Measurements from ENCODE around the gene ANHX. TPM values are rescaled to one million over a fixed set of nuclear protein-coding genes. Genes with fewer than 3 reads are reported as not detected.
"Not testable (repeated sequence)": the region's sequence is repeated elsewhere in the genome, so short reads cannot be mapped to it uniquely, and the experiment has no call there.

Gene ANHX
- polyA plus RNA-seq: not detected
- long read RNA-seq, donor 1: 0 reads
- long read RNA-seq, donor 2: 0 reads
- long read RNA-seq, donor 3: 0 reads
- long read RNA-seq, donor 4: 0 reads
- long read RNA-seq, donor 5: 0 reads
- long read RNA-seq, donor 6: 0 reads
- long read RNA-seq, donor 7: 0 reads
- long read RNA-seq, donor 8: 0 reads
- long read RNA-seq, donor 9: 0 reads
- long read RNA-seq, donor 10: 0 reads
- long read RNA-seq, donor 11: 0 reads

GRCh38 chr12:133235401-133236112 is at the start of gene ANHX:
Gene ANHX (minus strand): TSS chr12:133235877. CDS start chr12:133234356, 1,521 bp downstream.
- H3K4me3 ChIP-seq (ENCODE audit: low read length): no peak within 1 kb of the TSS
- H3K9me3 ChIP-seq (ENCODE audit: control insufficient read depth, low read depth, low read length): peaks cover 43% of the 10 kb centered on the region
- H3K27me3 ChIP-seq (ENCODE audit: control insufficient read depth, insufficient read depth, low read length): no peaks in the 10 kb centered on the region
- no CpG with 5 or more reads among the region's 61 CpGs for WGBS (ENCODE audit: insufficient coverage, low lambda C conversion rate)
- H3K36me3 ChIP-seq (ENCODE audit: control insufficient read depth, insufficient read depth, low read length): no peaks in the 10 kb centered on the region
- no peak within 1 kb of the TSS for H3K27ac ChIP-seq (ENCODE audit: low read length)
- H3K4me1 ChIP-seq (ENCODE audit: control insufficient read depth, insufficient read depth, low read length): no peaks in the 10 kb centered on the region
- no peak for DNase-seq

GRCh38 chr12:133264668-133265067 is 29.0 kb upstream of the ANHX start:
- not testable (repeated sequence) for H3K27me3 ChIP-seq (ENCODE audit: control insufficient read depth, insufficient read depth, low read length); H3K9me3 ChIP-seq (ENCODE audit: control insufficient read depth, low read depth, low read length); H3K27ac ChIP-seq (ENCODE audit: low read length); H3K4me3 ChIP-seq (ENCODE audit: low read length); DNase-seq; H3K4me1 ChIP-seq (ENCODE audit: control insufficient read depth, insufficient read depth, low read length); H3K36me3 ChIP-seq (ENCODE audit: control insufficient read depth, insufficient read depth, low read length)
- no CpG with 5 or more reads among the region's 11 CpGs for WGBS (ENCODE audit: insufficient coverage, low lambda C conversion rate)

- Histone ChIP-seq H3K27me3 (ENCODE audit: control insufficient read depth, insufficient read depth, low read length) (no peaks in the 10 kb centered on the region), H3K9me3 (ENCODE audit: control insufficient read depth, low read depth, low read length) (no peaks in the 10 kb centered on the region), H3K4me3 (ENCODE audit: low read length) (no peak overlapping the region), H3K27ac (ENCODE audit: low read length) (no peak overlapping the region), H3K36me3 (ENCODE audit: control insufficient read depth, insufficient read depth, low read length) (no peaks in the 10 kb centered on the region), H3K4me1 (ENCODE audit: control insufficient read depth, insufficient read depth, low read length) (no peaks in the 10 kb centered on the region)
- no CpG with 5 or more reads among the region's 33 CpGs for WGBS (ENCODE audit: insufficient coverage, low lambda C conversion rate)
- no peak for DNase-seq
Observed at GRCh38 chr12:133264173-133264572, 28.5 kb upstream of the ANHX start.

GRCh38 chr12:133256321-133256720 is 20.6 kb upstream of the ANHX start:
- H3K9me3 ChIP-seq (ENCODE audit: control insufficient read depth, low read depth, low read length): no peaks in the 10 kb centered on the region
- no peak overlapping the region for H3K27ac ChIP-seq (ENCODE audit: low read length)
- no CpG with 5 or more reads among the region's 1 CpG for WGBS (ENCODE audit: insufficient coverage, low lambda C conversion rate)
- DNase-seq: no peak
- H3K4me1 ChIP-seq (ENCODE audit: control insufficient read depth, insufficient read depth, low read length): no peaks in the 10 kb centered on the region
- H3K27me3 ChIP-seq (ENCODE audit: control insufficient read depth, insufficient read depth, low read length): no peaks in the 10 kb centered on the region
- H3K36me3 ChIP-seq (ENCODE audit: control insufficient read depth, insufficient read depth, low read length): no peaks in the 10 kb centered on the region
- H3K4me3 ChIP-seq (ENCODE audit: low read length): no peak overlapping the region

- not testable (repeated sequence) for H3K4me3 ChIP-seq (ENCODE audit: low read length); H3K36me3 ChIP-seq (ENCODE audit: control insufficient read depth, insufficient read depth, low read length); DNase-seq; H3K4me1 ChIP-seq (ENCODE audit: control insufficient read depth, insufficient read depth, low read length); H3K27ac ChIP-seq (ENCODE audit: low read length); H3K9me3 ChIP-seq (ENCODE audit: control insufficient read depth, low read depth, low read length); H3K27me3 ChIP-seq (ENCODE audit: control insufficient read depth, insufficient read depth, low read length)
- no CpG with 5 or more reads among the region's 1 CpG for WGBS (ENCODE audit: insufficient coverage, low lambda C conversion rate)
Observed at GRCh38 chr12:133255833-133256232, 20.2 kb upstream of the ANHX start.

- H3K9me3 ChIP-seq (ENCODE audit: control insufficient read depth, low read depth, low read length): no peaks in the 10 kb centered on the region
- no peak overlapping the region for H3K4me3 ChIP-seq (ENCODE audit: low read length)
- 80% methylated on average over 1 of the region's 6 CpGs for WGBS (ENCODE audit: insufficient coverage, low lambda C conversion rate)
- H3K27me3 ChIP-seq (ENCODE audit: control insufficient read depth, insufficient read depth, low read length): no peaks in the 10 kb centered on the region
- H3K27ac ChIP-seq (ENCODE audit: low read length): no peak overlapping the region
- no peaks in the 10 kb centered on the region for H3K36me3 ChIP-seq (ENCODE audit: control insufficient read depth, insufficient read depth, low read length)
- H3K4me1 ChIP-seq (ENCODE audit: control insufficient read depth, insufficient read depth, low read length): no peaks in the 10 kb centered on the region
- no peak for DNase-seq
Observed at GRCh38 chr12:133251732-133252131, 16.1 kb upstream of the ANHX start.

- WGBS (ENCODE audit: insufficient coverage, low lambda C conversion rate): no CpG with 5 or more reads among the region's 12 CpGs
Observed at GRCh38 chr12:133236556-133236955, 879 bp upstream of the ANHX start.

GRCh38 chr12:133236144-133236543 is 467 bp upstream of the ANHX start:
- Histone ChIP-seq H3K27ac (ENCODE audit: low read length) (no peak overlapping the region), H3K4me1 (ENCODE audit: control insufficient read depth, insufficient read depth, low read length) (no peaks in the 10 kb centered on the region), H3K36me3 (ENCODE audit: control insufficient read depth, insufficient read depth, low read length) (no peaks in the 10 kb centered on the region), H3K27me3 (ENCODE audit: control insufficient read depth, insufficient read depth, low read length) (no peaks in the 10 kb centered on the region), H3K9me3 (ENCODE audit: control insufficient read depth, low read depth, low read length) (peaks cover 45% of the 10 kb centered on the region), H3K4me3 (ENCODE audit: low read length) (no peak overlapping the region)
- DNase-seq: no peak
- no CpG with 5 or more reads among the region's 44 CpGs for WGBS (ENCODE audit: insufficient coverage, low lambda C conversion rate)

More at GRCh38 chr12:133236556-133236955, 879 bp upstream of the ANHX start:
- DNase-seq: no peak
- no peaks in the 10 kb centered on the region for H3K4me1 ChIP-seq (ENCODE audit: control insufficient read depth, insufficient read depth, low read length)
- no peaks in the 10 kb centered on the region for H3K36me3 ChIP-seq (ENCODE audit: control insufficient read depth, insufficient read depth, low read length)
- no peaks in the 10 kb centered on the region for H3K27me3 ChIP-seq (ENCODE audit: control insufficient read depth, insufficient read depth, low read length)
- H3K27ac ChIP-seq (ENCODE audit: low read length): no peak overlapping the region
- H3K4me3 ChIP-seq (ENCODE audit: low read length): no peak overlapping the region
- H3K9me3 ChIP-seq (ENCODE audit: control insufficient read depth, low read depth, low read length): peaks cover 43% of the 10 kb centered on the region

- no CpG with 5 or more reads among the region's 20 CpGs for WGBS (ENCODE audit: insufficient coverage, low lambda C conversion rate)
- Histone ChIP-seq H3K9me3 (ENCODE audit: control insufficient read depth, low read depth, low read length) (peaks cover 44% of the 10 kb centered on the region), H3K4me3 (ENCODE audit: low read length) (no peak overlapping the region), H3K36me3 (ENCODE audit: control insufficient read depth, insufficient read depth, low read length) (no peaks in the 10 kb centered on the region), H3K27me3 (ENCODE audit: control insufficient read depth, insufficient read depth, low read length) (no peaks in the 10 kb centered on the region), H3K27ac (ENCODE audit: low read length) (no peak overlapping the region), H3K4me1 (ENCODE audit: control insufficient read depth, insufficient read depth, low read length) (no peaks in the 10 kb centered on the region)
- DNase-seq: no peak
Observed at GRCh38 chr12:133234971-133235370, 706 bp downstream of the ANHX start.

GRCh38 chr12:133233993-133234564 is 1.6 kb downstream of the ANHX start:
- no CpG with 5 or more reads among the region's 18 CpGs for WGBS (ENCODE audit: insufficient coverage, low lambda C conversion rate)
- Histone ChIP-seq H3K4me3 (ENCODE audit: low read length) (no peak overlapping the region), H3K27me3 (ENCODE audit: control insufficient read depth, insufficient read depth, low read length) (no peaks in the 10 kb centered on the region), H3K36me3 (ENCODE audit: control insufficient read depth, insufficient read depth, low read length) (no peaks in the 10 kb centered on the region), H3K4me1 (ENCODE audit: control insufficient read depth, insufficient read depth, low read length) (no peaks in the 10 kb centered on the region), H3K27ac (ENCODE audit: low read length) (no peak overlapping the region), H3K9me3 (ENCODE audit: control insufficient read depth, low read depth, low read length) (peaks cover 47% of the 10 kb centered on the region)
- DNase-seq: no peak

Measured in large intestine (tissue), 12 donors.